ENCODE measurements around the gene CST9.
"Not testable (repeated sequence)": the region's sequence is repeated elsewhere in the genome, so short reads cannot be mapped to it uniquely, and the experiment has no call there.

DNA sequence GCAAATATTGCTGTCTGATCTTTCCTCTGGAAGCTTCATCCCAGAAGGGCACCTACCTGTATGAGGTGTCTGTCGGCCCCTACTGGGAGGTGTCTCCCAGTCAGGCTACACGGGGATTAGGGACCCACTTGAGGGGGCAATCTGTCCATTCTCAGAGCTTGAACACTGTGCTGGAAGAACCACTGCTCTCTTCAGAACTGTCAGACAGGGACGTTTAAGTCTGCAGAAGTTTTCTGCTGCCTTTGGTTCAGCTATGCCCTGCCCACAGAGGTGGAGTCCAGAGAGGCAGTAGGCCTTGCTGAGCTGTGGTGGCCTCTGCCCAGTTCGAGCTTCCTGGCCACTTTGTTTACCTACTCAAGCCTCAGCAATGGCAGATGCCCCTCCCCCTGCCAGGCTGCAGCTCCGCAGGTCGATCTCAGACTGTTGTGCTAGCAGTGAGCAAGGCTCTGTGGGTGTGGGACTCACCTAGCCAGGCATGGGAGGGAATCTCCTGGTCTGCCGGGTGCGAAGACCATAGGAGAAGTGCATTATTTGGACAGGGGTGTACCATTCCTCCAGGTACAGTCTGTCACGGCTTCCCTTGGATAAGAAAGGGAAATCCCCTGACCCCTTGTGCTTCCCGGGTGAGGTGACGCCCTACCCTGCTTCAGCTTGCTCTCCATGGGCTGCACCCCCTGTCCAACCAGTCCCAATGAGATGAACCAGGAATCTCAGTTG lies 15.1 kb upstream of the CST9 start:
- TF ChIP-seq CTCF (IDR thresholded peaks at IDR 0.05; ENCODE audit: extremely low read depth in 1 of 2, insufficient read depth in 1 of 2, low read depth in 1 of 2, low read length in 2 of 2); POLR2A (IDR thresholded peaks at IDR 0.05; ENCODE audit: low read depth, low read length); JUN (IDR thresholded peaks at IDR 0.05; ENCODE audit: borderline replicate concordance, insufficient read depth, insufficient read length, low read depth): not testable (repeated sequence)

Data from endothelial cell of umbilical vein (primary cell).